SW 1271 (cell line): ENCODE results near the gene SMAD2.
A peak's percentile ranks its signal among the peaks of the same experiment; 100 is the strongest.

Source experiments
- DNase-seq, 2 experiments: peaks; one replicate each; lab custom pipeline; 2025; lab: John Stamatoyannopoulos, UW

SMAD2 gene

DNA sequence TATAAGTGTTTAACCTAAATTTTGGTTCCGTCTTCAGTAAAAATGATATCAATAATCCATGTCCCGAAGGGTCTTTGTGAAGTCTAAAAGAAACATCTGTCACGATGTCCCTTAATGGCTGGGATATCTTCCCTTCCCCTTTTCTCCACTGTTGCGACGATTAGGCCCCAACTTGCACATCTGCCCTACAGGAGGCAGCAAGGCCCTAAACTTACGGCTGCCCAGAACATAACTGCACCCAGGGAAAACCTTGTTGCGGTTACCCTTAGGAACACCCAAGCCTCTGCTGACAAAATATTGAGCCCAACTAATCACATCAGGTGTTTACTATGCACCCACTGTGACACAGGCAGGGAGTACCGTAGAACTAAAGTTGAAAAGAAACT is 1.3 kb upstream of the SMAD2 start:
- DNase-seq: peak in 1 of 2 experiments; percentile 5

DNA sequence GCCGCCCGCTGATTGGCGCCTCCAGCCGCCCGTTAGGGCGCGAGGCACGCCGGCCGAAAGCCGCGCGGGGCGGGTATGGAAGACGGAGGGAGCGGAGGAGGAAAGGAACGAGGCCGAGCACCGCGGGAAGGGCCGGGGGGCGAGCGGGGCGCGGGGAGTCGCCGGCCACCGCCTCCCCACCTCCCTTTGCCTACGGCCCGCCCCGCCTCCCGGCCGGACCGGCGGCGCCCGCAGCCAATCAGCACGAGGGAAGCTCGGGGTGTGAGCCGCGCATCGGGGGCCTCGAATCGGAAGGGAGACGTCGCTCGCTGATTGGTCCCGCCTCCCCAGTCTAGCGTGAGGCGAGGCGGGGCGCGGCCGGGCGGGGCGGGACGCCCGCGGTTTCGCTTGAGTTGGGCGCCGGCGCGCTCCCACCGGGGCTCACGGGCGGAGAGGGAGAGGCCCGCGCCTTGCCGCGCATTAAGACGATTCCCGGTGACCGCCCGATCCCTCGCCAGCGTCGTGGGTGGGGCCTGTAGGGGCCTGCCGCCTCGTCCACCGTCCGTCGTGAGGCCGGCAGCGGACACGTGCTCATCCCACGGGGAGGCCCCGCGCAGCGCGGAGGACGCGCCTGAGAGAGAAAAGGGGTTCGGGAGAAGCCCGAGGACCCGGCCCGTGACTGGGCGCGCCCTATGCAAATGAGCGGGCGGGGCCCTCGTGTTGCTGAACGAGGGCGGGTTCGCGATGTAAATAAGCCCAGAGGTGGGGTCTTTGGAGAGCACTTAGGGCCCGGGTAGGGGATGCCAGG is 665 bp upstream of the SMAD2 start:
- peak; percentile 53 to 83 for DNase-seq

DNA sequence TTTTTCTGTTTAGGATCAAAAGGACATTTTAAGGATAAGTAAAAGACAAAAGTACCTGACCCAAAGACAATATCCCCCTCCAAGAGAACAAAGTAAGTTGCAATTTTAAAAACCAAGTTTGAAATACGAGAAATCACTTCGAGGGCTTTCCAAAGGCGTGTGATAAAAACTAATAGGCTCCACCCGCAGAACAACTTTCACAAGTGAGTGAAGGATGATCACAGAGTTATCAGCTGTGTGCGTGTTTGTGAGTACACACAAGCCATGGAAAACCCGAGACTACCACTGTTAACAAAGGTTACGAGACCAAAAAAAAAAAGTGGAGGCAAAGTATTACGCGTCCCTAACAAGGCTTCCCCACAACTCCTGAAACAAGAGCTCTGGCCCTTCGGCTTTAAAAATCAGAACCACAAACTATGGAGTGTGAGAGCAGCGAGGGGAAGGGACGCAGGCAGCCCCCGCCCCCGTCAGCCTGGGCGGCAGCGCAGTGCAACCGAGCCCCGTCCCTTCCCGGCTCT is 719 bp downstream of the SMAD2 start:
- peak in 1 of 2 experiments; percentile 26 for DNase-seq

DNA sequence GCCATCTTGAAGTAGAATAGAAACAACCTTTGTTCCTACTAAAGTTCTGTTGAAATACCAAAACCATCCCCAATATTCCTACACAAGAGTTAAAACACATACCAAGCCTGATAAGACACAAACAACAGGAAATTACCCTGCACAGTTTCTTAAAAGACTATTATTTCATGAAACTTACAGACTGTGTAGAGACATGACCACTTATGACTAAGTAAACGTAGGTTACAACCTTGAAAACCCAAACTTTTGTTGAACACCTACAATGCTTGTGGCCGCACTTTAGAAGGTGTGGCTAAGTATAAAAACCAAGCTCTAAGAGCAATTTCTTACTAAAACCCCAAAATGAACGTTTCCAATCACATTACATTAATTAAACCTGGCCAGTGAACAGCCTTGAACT is 2.0 kb downstream of the SMAD2 start:
- DNase-seq: no peak

DNA sequence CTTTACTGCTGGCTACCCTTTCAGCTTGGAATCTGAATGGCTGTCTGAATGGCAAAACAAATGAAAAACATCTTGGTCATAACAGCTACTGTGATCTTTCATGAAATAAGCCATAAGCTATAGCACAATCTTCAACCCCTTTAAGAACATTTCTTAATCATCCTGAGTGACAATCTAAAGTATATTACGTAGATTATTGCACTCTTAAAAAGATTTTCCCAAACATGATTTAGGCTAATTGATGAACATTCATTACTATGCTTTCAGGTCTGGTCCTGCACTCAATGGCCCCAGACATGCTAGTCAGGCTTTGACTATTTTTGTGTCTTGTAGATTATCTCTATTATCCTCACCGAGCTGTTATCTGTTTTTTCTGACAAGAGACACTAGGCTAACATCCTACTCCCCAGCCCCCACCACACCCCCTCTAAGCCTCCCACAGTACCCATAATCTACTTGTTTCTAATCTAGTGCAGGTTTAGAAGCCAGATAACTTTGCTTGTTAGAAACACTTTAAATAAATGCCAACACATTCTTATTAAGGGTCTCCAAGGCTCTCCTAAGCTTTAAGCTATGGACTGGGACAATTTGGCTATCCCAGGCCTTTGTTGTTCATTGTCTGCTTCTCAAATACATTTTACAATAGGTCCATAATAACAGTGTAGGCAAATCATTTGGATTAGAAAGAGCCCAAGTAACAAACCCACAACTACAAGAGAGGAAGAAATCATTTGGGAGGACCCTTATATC is 4.2 kb downstream of the SMAD2 start:
- DNase-seq: no peak

DNA sequence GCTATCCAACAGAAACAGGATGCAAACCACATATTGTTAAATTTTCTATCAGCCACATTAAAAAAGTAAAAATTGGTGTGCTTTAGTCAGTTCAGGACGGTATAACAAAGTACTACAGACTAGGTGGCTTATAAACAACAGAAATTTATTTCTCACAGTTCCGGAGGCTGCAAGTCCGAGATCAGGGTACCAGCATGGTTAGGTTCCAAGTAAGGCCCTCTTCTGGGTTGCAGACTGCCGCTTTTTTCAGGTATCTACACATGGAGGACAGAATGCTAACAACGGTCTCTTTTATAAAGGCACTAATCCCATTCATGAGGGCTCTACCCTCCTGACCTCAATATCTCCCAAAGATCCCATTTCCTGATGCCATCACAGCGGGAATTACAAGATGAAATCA is 10.5 kb downstream of the SMAD2 start:
- DNase-seq: no peak

DNA sequence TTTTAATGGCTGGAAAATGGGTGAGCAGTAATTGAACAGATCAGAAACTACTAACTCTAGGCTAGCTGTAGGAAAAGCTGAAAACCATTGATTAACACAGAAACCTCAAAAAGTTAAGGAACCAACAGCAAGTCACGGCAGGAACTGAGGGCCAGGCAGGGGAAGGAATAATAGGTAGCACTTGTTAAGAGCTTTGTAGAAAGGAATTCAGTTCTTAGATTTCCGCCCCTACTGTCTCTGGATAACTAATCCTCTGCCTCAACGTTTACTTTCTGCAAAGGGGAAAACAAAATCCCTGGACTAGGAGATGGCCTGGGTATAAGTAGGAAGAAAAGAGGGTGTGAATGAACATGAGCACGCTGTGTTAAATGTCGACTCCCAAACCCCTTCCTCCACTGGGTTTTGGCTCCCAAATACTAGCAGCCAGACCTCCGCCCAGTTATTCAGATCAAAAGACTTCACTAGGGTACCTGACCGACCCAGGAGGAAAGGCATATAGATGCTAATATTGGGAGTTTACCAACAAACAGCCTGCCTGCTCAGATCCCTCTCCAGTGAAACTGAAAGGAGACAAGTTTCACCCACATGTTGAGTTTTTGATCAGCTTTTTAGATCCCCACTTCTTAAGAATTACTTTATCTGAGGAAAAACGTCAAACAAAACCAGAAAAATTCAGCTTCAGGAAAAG is 12.4 kb downstream of the SMAD2 start:
- no peak for DNase-seq

DNA sequence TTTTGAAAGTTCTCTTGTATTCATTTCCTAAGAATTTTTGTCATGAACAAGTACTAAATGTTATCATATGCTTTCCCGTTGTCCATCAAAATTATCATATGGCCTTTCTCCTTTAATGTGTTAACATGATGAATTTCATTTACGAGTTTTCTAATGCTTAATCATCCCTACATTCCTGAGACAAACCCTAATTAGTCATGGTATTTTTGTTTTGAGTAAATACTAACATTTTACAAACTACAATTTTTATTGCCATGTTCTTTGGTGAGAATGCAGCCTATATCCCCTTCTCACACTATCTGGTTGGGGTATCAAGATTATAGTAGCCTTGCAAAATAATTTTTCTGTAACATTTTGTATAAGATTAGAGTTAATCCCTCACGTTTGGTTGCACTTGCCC is 14.5 kb downstream of the SMAD2 start:
- no peak for DNase-seq

DNA sequence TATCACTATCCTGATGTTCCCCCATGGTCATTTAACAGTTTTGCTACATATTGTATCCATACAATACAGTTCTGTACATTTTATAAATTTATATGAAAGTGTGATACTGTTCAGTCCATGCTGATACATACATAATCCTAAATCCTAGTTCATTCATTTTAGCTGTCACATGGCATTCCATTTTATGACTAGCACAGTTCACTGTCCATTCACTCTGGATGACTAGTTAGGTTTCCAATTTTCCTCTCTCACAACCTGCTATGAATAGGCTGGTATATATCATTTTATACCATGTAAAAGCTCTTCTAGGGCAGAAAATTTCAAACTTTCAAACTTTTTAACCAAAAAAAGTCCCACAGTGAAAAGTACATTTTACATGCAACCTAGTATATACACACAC is 15.2 kb downstream of the SMAD2 start:
- DNase-seq: no peak

DNA sequence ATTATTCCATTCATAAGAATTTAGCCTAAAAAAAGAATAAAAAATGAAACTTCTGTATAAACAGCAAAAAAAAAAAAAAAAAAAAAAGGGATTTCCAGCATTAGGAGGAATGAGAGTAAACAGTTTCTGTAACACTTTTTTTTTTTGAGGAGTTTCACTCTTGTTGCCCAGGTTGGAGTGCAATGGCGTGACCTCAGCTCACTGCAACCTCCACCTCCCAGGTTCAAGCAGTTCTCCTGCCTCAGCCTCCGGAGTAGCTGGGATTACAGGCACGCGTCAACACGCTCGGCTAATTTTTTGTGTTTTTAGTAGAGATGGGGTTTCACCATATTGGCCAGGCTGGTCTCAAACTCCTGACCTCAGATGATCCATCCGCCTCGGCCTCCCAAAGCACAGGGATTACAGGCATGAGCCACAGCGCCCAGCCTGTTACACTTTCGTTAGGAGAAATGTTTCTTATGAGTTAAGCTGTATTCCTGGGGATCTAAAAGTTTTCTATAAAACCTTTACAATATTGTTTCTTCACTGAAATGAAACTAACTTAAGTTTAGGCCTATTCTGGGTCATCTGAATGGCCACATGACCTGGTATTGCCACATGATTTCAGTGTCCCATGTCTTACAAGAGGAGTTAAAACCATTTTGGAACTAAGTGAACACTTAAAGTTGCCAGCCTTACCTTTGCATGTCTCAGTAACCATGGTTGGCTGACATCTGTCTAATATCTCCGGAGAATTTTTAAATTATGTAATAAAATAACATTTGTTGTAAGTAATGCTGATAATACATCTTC is 17.5 kb downstream of the SMAD2 start:
- DNase-seq: no peak

DNA sequence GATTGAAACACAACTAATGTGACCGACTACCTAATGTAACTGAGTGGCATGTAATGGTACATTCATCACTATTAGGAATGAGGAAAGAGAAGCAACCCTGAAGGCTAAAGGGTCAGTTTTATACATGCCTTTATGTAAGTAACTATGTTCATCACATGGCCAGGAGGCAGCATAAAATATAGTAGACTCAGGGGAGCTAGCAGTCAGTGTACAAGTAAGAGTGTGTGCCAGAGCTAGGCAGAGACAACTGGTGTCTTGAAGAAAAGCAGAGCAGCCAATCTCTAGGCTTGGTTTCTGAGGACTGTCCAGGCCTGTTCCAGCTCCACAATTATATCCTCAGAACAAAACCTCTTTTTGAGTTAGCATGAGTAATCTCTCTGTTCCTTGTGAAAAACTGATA is 18.1 kb downstream of the SMAD2 start:
- DNase-seq: no peak

DNA sequence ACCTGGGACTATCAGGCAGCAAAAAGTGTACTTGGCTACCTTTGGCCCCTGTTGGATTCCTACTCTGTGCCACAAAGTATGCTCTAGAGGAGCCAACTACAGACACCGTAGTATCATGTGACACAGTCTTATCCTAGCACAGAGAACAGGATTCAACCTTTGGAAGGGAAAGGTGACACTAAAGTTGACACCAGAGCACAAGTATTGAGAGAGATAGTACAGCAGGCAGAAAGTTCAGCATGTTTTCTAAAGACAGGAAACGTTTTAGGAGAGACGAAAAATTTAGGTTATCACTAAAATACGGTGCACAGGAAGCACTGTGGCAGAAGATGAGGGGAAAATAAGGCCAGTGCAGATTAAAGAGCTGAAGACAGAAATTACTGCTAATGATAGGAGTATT is 18.6 kb downstream of the SMAD2 start:
- DNase-seq: no peak

DNA sequence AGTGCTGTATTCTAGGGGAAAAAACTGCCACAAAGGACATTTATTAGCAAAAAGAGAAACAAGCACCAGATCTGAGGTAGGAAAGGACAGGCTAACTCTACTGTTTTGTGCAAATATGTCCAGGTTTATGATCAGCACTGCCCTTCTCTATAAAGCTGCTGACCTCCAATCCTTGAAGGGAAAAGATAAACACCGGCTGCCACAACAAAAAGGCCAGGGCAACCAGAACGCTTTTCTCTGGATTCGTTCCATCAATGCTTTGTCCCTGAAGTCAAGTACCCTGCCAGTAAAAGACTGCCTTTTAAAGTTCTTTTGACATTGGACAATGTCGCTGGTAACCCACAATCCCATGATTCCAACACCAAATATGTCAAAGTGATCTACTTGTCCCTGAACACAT is 21.0 kb downstream of the SMAD2 start:
- DNase-seq: no peak

DNA sequence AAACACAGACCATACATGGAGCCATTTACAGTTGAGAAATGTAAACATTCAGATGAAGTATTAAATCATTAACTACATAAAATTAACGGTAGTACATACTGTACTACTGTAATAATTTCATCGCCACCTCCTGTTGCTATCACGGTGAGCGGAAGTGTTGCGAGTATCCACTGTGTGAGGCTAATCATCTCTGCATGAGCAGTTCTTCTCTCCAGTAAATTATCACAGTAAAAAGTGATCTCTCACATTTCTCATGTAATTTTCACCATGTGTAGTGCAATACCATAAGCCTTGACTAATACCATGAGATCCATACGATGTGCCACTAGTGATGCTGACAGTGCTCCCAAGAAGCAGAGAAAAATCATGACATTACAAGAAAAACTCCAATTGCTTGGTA is 21.9 kb downstream of the SMAD2 start:
- no peak for DNase-seq

DNA sequence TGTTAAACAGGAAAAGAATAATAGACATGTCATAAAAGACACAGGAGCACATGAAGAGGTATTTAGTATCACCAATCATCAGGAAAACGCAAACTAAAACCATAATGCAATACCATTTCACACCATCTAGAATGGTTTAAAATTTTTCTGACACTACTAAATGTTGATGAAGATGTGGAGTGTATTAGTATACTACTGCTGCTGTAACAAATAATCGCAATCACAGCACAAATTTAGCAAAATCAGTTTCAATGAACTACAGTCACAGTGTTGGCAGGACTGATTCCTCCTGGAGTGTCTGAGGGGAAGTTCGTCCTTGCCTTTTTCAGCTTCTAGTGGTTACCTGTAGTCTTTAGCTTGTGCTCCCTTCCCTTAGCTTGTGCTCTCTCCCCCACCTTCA is 24.1 kb downstream of the SMAD2 start:
- DNase-seq: no peak

DNA sequence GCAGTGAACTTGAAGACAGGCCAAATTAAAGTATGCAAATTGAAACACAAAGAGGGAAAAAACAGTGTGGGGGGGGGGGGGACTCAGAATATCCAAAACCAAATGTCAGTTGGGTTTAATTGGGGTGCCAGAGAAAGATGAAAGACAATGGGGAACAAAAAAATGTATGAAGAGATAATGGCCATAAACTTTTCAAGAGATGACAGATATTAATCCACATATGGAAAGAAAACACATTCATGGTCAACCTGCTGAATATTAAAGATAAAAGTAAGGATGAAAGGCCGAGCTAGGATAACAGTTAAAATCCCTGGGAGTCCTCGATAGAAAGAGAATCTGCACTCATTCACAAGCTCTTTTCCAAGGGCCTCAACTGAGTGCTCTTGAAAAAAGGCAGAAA is 26.6 kb downstream of the SMAD2 start:
- DNase-seq: no peak

DNA sequence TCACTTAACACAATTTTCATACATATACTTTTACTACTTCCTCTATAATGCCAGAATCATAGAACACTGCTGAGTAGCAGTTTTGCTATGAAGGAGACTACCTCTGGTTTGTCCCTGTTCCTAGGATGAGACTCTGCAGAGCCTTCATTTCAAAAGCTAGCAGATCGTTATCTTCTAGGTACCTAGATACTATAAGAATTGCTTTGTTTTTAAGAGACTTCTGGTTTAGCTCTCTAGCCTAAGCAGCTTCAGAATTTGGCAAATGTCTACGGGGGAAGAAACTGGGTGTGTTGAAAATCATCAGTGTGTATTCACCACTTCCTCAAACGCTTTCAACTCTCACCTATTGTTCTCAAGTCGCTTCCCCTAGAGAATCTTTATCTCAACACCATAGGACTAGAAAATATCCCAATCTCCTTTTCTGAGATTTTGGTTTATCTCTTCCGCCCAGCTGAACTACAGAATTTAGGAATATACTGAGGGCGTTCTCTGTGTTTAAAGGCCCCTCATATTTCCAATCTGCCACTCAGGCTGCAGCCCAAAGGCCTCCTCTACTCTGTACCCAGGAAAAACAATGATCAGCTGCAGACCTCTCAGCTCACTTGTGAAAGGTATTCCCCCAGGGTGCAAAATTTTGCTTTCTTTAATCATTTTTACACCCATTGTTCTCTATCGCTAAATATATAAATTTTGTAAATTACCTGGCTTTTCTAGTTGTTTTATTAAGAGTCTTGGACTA is 28.7 kb downstream of the SMAD2 start:
- no peak for DNase-seq

DNA sequence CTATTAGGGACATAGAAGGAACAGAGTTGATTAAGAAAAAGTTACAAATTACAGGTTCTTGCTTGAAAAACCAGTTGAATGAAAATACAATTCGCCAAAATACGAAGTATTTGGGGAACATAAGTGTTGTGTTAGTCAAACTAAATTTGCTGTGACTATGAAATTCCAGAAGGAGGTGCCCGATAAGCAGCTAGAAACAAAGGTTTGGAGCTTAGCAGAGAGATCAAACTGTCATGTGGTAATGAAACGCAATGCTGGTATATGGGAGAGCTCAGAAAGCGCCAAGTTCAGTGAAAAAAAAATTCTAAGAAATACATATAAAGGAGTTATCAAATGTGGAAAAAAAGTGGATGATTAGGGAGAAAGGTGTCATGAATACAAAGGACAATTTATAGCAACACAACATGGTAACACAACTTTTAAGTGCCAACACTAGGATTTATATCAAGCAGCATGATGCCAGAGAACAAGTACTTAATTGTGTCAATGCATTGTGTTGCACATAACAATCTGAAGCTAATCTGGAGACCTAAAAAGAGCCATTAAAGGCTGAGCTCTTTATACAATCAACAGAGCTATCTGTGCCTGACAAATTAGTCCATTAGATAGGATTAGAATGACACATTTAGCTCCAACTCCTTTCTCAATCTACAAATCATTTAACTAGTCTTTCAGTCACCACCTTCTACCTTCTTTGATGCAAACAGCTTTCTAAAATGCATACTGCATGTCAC is 31.2 kb downstream of the SMAD2 start:
- DNase-seq: no peak

DNA sequence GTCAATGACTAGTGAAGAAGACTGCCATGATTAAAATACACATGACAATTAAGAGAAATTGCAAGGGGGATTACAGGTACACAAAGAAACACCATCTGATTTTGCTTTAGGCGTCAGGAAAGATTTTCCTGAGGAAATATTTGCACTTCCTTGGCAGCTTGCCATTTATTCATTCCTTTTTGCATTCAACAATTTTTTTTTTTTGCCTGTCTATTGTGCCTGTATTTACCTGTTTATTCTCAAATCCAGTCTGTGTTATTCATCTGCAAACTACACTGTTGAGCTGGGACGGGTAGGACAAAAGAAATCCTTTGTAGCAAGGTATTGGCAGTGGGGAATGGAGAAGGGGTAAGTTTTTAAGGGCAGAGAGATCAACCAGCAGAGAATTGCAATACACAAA is 31.8 kb downstream of the SMAD2 start:
- no peak for DNase-seq

DNA sequence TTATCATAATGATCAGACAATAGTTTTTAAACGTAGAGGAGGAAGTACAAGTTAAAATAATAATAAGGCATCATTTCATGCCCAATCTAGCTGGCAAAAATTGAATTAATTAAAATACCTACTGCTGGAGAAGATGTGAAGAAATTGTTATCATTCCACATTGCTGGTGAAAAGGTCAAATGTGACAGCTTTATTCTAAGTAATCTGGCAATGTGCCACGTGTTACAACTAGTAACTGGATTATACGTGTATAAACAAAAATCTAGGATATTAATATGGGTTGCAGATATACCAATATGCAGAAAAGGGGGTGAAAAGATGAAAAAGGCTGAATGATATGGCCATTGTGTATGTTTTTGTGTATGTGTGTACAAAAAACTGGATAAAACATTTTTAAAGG is 32.4 kb downstream of the SMAD2 start:
- DNase-seq: no peak
